Neural crest cell (in vitro differentiated cells): ENCODE measurements around the gene CPB2. TPM values are rescaled to one million over a fixed set of nuclear protein-coding genes. Genes with fewer than 3 reads are reported as not detected.

Source experiments
- DNase-seq: peaks from one replicate; pipeline ENCODE4 v3.0.0; 2021; ENCODE audit warnings: low read depth, mixed read lengths, low spot score
- H3K27ac Mint-ChIP-seq: one replicate; pipeline ENCODE4 v1.8.0; 2021; ENCODE audit warnings: mild to moderate bottlenecking, mixed read lengths; ENCODE audit not compliant: unreplicated experiment
- H3K27me3 Mint-ChIP-seq: 2 replicates; pipeline ENCODE4 v1.8.0; 2021; ENCODE audit warnings: low read depth, mild to moderate bottlenecking, mixed read lengths
- H3K36me3 Mint-ChIP-seq: 2 replicates; pipeline ENCODE4 v1.8.0; 2021; ENCODE audit warnings: low read depth, mild to moderate bottlenecking, mixed read lengths
- H3K4me1 Mint-ChIP-seq: 2 replicates; pipeline ENCODE4 v1.8.0; 2021; ENCODE audit warnings: mixed read lengths
- H3K4me3 Mint-ChIP-seq: one replicate; pipeline ENCODE4 v1.8.0; 2021; ENCODE audit warnings: mild to moderate bottlenecking, mixed read lengths
- H3K9me3 Mint-ChIP-seq: 2 replicates; pipeline ENCODE4 v1.8.0; 2021; ENCODE audit warnings: mixed read lengths
- total RNA-seq: library from RNA; stranded (reverse); gene quantifications from 2 replicates; pipeline ENCODE4 v1.2.1, GENCODE V29; 2021
- TF ChIP-seq, protein P1 (sequence below): fragments of 200-600 bp; sonication (generic); conservative IDR thresholded peaks from 2 replicates; pipeline ENCODE4 v1.5.0; 2021; ENCODE audit warnings: antibody characterized with exemption, mild to moderate bottlenecking

CPB2 gene
- total RNA-seq, 1 donor from 2014 or later: 0.44 TPM

DNA sequence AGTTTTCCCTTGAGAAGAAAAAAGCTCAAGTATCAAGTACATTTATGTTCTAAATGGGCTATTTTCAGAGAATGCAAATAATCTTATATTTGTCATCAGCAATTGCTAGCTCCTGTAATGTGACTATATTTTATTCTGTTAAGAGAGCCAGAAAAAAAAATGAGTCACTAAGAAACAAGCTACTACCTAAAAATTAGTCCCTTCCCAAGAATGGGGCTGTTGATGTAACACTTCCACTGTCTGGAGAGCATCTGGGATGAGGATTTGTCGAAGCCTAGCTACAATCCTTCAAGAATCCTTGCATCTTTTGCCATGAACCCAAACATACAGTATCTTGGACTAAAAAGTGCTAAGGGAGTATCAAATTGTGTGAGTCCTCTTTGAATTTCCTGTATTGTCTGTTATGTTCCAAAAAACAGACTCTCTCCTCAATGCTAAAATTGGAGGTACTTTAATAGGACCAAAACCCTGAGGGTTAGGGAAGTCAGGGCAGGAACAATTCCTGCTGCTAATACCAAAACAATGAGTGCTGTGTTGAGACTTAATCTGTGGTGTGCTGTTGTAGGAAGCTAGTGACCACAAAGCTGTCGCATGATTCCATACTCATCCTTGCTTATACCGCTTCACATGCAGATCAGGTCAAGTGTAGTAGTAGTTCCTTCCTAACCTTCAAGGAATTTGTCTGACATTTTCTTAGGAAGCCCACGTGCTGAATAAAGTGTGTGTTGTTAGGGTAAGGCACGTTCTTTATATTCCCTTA lies 47.4 kb downstream of the CPB2 start:
- Mint-ChIP-seq H3K27me3 (no peaks in the 10 kb centered on the region), H3K4me1 (peaks cover 57% of the 10 kb centered on the region), H3K4me3 (peak overlapping the region; percentile 68), H3K9me3 (no peaks in the 10 kb centered on the region), H3K36me3 (no peaks in the 10 kb centered on the region), H3K27ac (peak overlapping the region; percentile 35)
- TF ChIP-seq, protein P1, sequence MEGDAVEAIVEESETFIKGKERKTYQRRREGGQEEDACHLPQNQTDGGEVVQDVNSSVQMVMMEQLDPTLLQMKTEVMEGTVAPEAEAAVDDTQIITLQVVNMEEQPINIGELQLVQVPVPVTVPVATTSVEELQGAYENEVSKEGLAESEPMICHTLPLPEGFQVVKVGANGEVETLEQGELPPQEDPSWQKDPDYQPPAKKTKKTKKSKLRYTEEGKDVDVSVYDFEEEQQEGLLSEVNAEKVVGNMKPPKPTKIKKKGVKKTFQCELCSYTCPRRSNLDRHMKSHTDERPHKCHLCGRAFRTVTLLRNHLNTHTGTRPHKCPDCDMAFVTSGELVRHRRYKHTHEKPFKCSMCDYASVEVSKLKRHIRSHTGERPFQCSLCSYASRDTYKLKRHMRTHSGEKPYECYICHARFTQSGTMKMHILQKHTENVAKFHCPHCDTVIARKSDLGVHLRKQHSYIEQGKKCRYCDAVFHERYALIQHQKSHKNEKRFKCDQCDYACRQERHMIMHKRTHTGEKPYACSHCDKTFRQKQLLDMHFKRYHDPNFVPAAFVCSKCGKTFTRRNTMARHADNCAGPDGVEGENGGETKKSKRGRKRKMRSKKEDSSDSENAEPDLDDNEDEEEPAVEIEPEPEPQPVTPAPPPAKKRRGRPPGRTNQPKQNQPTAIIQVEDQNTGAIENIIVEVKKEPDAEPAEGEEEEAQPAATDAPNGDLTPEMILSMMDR: no peak
- no peak for DNase-seq

DNA sequence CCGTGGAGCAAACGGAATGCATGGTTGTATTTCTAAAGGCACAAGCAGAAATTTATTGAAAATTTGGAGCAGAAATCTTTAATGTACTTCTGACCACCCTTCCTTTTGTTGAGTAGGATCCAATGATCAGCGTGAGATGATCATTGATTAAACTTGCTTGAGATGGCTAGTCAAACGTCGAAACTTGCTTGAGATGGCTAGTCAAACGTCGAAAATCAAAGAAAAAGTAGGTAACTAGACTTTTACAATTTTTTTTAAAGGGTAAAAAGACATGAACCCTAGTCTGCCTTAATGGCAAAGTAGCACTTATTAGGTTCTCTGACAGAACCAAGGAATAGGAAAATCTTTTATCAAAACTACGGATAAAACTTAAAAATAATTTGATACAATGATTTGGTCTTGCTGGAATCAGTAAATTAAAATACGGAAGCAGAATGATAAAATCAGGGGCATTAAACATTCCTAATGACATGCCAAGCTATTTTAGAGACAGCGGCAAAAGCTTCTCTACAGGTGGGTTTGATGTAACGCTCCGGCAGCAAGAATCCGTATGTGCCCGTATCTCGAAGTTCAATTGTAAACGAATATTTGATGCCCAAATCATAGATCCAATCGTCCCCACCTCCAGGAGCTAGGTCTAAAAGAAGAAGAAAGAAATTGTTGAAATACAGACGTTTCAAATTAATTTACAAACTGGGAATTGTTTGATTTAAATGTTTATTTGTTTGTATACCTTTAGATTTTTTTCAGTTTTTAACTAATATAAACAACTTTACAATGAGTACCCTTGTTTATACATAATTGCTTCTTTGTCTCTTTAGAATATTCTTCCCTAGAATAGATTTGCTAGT lies 51.4 kb downstream of the CPB2 start:
- Mint-ChIP-seq H3K4me3 (peak overlapping the region; percentile 96), H3K9me3 (no peaks in the 10 kb centered on the region), H3K27ac (peak overlapping the region; percentile 96), H3K27me3 (no peaks in the 10 kb centered on the region), H3K4me1 (peaks cover 76% of the 10 kb centered on the region), H3K36me3 (peaks cover 2% of the 10 kb centered on the region)
- no peak for DNase-seq
- TF ChIP-seq, protein P1: no peak

DNA sequence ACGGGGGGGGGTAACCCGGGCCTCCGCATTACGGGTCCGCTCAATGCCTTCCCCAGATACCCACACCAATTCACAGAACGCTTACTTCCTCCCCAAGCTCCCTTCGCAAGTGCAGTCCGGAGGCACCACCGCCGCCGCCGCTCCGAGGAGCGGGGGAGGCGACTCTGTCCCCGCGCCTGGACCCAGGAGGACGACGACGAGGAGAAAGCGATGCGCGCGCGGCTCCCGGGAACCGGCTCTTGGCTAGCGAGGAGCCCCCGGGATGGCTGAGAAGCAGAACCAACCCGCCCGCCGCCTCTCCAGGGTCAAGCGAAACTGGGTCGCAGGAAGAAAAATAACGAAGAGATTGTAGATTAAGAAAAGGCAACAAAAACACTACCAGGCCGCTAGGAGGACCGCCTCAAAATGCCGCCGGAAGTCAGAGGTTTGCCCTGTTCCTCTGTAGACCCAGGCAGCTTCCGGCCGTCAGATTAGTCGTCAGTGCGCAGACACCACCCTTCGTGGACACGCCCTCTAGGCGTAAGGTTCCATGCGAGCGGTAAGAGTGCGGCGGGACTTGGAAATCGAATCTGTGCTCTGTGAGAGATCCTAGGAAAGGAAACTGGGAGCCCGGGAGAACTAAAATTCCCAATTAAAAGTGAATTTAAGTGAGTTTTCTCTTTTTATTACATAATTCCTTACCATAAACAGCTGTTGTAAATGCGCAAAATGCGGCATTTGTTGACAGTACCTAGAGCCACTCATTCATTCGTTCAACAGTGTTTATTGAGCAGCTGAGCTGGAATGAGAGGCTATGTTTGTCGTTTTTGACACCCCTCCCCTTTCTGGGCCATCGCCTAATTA lies 52.3 kb downstream of the CPB2 start, which contains the start of gene ZC3H13:
ZC3H13 (minus strand) TSS at position 428 of the 843 bp plus-strand sequence. CDS start 7,239 bp downstream, outside the sequence.
- TF ChIP-seq, protein P1: peak; percentile 66
- Mint-ChIP-seq H3K4me3 (peak within 1 kb of the TSS; percentile 96), H3K27ac (peak within 1 kb of the TSS; percentile 96), H3K9me3 (no peaks in the 10 kb centered on the region), H3K4me1 (peaks cover 71% of the 10 kb centered on the region), H3K27me3 (no peaks in the 10 kb centered on the region), H3K36me3 (peaks cover 2% of the 10 kb centered on the region)
- peak; percentile 82 for DNase-seq

DNA sequence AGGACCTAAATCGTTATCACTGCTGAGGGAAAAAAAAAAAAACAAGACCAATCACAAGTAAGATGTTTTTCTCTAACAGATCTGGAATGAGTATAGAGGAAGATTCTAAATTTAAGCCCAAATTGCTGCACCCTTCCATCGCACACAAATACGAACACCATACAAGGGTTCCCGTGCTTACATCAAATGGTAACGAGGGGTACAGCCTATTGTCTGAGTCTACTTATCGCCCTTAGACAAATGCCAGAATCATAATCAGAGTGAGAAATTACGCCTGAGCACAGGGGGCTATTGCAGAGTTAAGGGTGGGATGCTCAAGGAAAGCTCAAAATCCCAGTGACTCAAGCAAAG lies 52.9 kb downstream of the CPB2 start:
- TF ChIP-seq, protein P1: no peak
- Mint-ChIP-seq H3K9me3 (no peaks in the 10 kb centered on the region), H3K27me3 (no peaks in the 10 kb centered on the region), H3K4me3 (peak overlapping the region; percentile 96), H3K4me1 (peaks cover 66% of the 10 kb centered on the region), H3K36me3 (peaks cover 2% of the 10 kb centered on the region), H3K27ac (peak overlapping the region; percentile 96)
- DNase-seq: no peak

DNA sequence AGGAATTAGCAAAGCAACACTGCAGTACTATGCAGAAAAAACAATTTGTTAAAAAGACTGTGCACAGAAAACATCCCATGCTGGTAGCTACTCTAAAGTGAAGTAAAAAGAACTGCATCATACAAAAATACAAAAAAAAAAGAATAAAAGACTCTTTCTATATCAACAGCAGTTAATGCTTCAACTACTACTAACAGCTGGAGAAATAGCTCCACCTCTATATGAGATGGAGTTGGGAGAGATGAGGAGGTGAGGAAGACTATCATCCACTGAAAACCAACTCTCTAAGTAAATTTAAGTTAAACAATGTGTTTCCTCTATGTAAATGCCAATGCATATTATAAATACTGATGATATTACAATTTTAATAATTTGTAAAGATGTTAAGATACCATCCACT lies 54.1 kb downstream of the CPB2 start:
- Mint-ChIP-seq H3K4me3 (peak overlapping the region; percentile 96), H3K27me3 (no peaks in the 10 kb centered on the region), H3K27ac (no peak overlapping the region)

More for the DNA sequence above, 54.1 kb downstream of the CPB2 start:
- H3K4me1 Mint-ChIP-seq: peaks cover 60% of the 10 kb centered on the region
- TF ChIP-seq, protein P1: no peak
- H3K36me3 Mint-ChIP-seq: peaks cover 2% of the 10 kb centered on the region
- H3K9me3 Mint-ChIP-seq: no peaks in the 10 kb centered on the region
- DNase-seq: no peak
